H1 (cell line): Measurements from ENCODE around the gene PTMA.

Source experiments
- BRCA1 ChIP-seq: IDR thresholded peaks from 2 replicates; pipeline ENCODE4 v1.6.1; 2012; ENCODE audit warnings: low read depth, low read length, improper control_type of control experiment
- CTCF ChIP-seq, 3 experiments: IDR thresholded peaks; 1 replicate in 2 of 3; 2 replicates in 1 of 3; pipeline versions ENCODE4 v1.5.1 to v1.6.1; 2011; ENCODE audit warnings: low read length in 3 of 3, mild to moderate bottlenecking in 3 of 3, inconsistent platforms in 2 of 3, low read depth in 1 of 3, moderate library complexity in 1 of 3; ENCODE audit not compliant: insufficient read depth in 1 of 3; ENCODE audit errors: control extremely low read depth in 1 of 3
- GTF2F1 ChIP-seq: IDR thresholded peaks from 2 replicates; pipeline ENCODE4 v1.6.1; 2012; ENCODE audit warnings: low read depth, low read length, improper control_type of control experiment, borderline replicate concordance
- POLR2A ChIP-seq, 2 experiments: IDR thresholded peaks; 1 replicate in 1 of 2; 2 replicates in 1 of 2; pipeline ENCODE4 v1.6.1; 2011; ENCODE audit warnings: low read depth in 2 of 2, low read length in 2 of 2, mild to moderate bottlenecking in 2 of 2; ENCODE audit errors: control extremely low read depth in 1 of 2
- RXRA ChIP-seq: IDR thresholded peaks from 2 replicates; pipeline ENCODE4 v1.6.1; 2011; ENCODE audit warnings: low read depth, mild to moderate bottlenecking, low read length, moderate library complexity; ENCODE audit not compliant: insufficient read depth
- SRF ChIP-seq: IDR thresholded peaks from 2 replicates; pipeline ENCODE4 v1.6.1; 2011; ENCODE audit warnings: mild to moderate bottlenecking, low read depth, low read length, moderate library complexity
- SUZ12 ChIP-seq: fragments of 200-600 bp; sonication (generic); IDR thresholded peaks from 2 replicates; pipeline ENCODE4 v1.6.1; 2012; ENCODE audit warnings: mild to moderate bottlenecking, inconsistent platforms, low read length, moderate library complexity, mixed read lengths
- TF ChIP-seq, protein P1 (sequence below): IDR thresholded peaks from 2 replicates; pipeline ENCODE4 v1.6.1; 2012; ENCODE audit warnings: inconsistent platforms

DNA sequence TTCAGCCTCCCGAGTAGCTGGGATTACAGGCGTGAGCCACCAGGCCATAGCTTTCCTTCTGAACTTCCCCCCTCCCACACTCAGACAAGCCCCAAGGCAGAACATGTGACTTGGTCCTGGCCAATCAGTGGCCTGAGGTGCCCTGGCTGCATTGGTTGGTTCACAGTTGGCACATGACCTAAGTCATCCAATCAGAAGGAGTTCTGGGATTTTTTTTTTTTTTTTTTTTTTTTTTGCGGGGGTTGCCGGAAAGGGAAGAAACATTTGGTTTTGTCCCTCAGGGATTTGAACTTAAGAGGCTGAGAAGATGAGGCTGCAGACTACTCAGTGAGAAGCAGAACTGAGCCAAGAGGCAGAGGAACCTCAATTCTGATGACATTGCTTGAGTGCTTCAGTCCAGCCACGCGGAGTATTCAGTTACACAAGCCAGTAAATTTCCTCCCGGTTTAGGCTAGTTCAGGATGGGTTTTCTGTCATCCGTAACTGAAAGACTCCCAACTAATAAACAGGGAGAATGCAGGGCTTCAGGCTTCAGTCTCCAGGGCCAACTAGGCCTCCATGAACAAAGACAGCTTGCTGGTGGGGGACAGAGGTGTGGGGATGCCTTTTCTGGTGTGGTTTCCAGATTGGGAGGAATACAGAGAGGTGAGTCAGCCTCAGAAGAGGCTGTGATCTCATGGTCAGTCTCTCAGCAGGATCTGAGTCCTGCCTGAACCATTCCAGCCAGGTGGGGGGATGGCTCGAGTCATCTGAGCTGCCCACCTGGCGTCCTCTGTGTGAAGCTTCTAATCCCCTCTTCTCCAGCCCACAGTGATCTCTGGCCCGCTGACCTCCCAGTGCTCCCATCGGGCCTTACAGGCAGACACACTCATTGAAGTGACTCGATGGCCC lies 9.2 kb downstream of the PTMA start:
- TF ChIP-seq SRF, result no peak
- TF ChIP-seq RXRA, result no peak
- no peak for TF ChIP-seq BRCA1
- no peak for TF ChIP-seq POLR2A (IDR thresholded peaks at IDR 0.05; ENCODE audit: control extremely low read depth in 1 of 2, low read depth in 2 of 2, low read length in 2 of 2)
- no peak for TF ChIP-seq SUZ12
- no peak for TF ChIP-seq CTCF (IDR thresholded peaks at IDR 0.05; ENCODE audit: control extremely low read depth in 1 of 3, insufficient read depth in 1 of 3, low read depth in 1 of 3, low read length in 3 of 3)
- no peak for TF ChIP-seq GTF2F1
- TF ChIP-seq, protein P1, sequence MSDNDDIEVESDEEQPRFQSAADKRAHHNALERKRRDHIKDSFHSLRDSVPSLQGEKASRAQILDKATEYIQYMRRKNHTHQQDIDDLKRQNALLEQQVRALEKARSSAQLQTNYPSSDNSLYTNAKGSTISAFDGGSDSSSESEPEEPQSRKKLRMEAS, result 0 out of 2 replicates have a peak, but pooled peaks have one; percentile 29
